ENCODE data around the gene TNIP3.

GRCh38 chr4:121187206-121187605 lies 23.1 kb upstream of the TNIP3 start:
- no peak for TF ChIP-seq CTCF (IDR thresholded peaks at IDR 0.05)
- no peak for TF ChIP-seq POLR2AphosphoS5 (IDR thresholded peaks at IDR 0.05)
- TF ChIP-seq POLR2A (IDR thresholded peaks at IDR 0.05): no peak
